ENCODE measurements around the gene NAP1L1. TPM values are rescaled to one million over a fixed set of nuclear protein-coding genes. Genes with fewer than 3 reads are reported as not detected.

NAP1L1 gene
- total RNA-seq, 2 experiments from 2014 or later: 348 to 904 TPM

DNA sequence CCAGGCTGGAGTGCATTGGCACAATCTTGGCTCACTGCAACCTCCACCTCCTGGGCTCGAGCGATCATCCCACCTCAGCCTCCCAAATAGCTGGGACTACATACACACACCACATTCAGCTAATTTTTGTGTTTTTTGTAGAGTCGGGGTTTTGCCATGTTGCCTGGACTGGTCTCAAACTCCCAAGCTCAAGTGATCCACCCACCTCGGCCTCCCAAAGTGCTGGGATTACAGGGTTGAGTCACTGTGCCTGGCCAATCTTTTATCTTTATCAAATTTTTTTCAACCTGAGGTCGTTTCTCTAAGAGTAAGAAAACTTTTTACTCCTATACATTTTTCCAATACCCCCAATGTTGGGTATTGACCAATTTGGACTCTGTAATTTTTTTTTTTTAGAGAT lies 40.0 kb upstream of the NAP1L1 start:
- intact Hi-C loops (cut with micrococcal nuclease; ENCODE audit: unreplicated experiment): no loop called here
- H3K27ac ChIP-seq (ENCODE audit: low read depth, low read length, poor library complexity, severe bottlenecking): no peak overlapping the region
- H3K9me3 ChIP-seq (ENCODE audit: low read length): no peaks in the 10 kb centered on the region
- H3K4me3 ChIP-seq (ENCODE audit: low read depth, low read length, poor library complexity, severe bottlenecking): no peak overlapping the region
- ChIA-PET POLR2A (no interaction called here), CTCF (ENCODE audit: unreplicated experiment) (no interaction called here)
- no peak overlapping the region for H3K4me2 ChIP-seq (ENCODE audit: low read length)
- H3K9me2 ChIP-seq (ENCODE audit: insufficient read depth, low read length): no peaks in the 10 kb centered on the region
- no peaks in the 10 kb centered on the region for H4K20me1 ChIP-seq (ENCODE audit: insufficient read depth, low read length)
- TF ChIP-seq, protein P1, sequence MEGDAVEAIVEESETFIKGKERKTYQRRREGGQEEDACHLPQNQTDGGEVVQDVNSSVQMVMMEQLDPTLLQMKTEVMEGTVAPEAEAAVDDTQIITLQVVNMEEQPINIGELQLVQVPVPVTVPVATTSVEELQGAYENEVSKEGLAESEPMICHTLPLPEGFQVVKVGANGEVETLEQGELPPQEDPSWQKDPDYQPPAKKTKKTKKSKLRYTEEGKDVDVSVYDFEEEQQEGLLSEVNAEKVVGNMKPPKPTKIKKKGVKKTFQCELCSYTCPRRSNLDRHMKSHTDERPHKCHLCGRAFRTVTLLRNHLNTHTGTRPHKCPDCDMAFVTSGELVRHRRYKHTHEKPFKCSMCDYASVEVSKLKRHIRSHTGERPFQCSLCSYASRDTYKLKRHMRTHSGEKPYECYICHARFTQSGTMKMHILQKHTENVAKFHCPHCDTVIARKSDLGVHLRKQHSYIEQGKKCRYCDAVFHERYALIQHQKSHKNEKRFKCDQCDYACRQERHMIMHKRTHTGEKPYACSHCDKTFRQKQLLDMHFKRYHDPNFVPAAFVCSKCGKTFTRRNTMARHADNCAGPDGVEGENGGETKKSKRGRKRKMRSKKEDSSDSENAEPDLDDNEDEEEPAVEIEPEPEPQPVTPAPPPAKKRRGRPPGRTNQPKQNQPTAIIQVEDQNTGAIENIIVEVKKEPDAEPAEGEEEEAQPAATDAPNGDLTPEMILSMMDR (conservative IDR thresholded peaks at IDR 0.05; ENCODE audit: low read length): no peak
- no peak for TF ChIP-seq EZH2phosphoT487 (IDR thresholded peaks at IDR 0.05; ENCODE audit: borderline replicate concordance, low read depth, low read length)
- H3K4me1 ChIP-seq (ENCODE audit: insufficient read depth, low read length, poor library complexity, severe bottlenecking): no peaks in the 10 kb centered on the region
- DNase-seq (ENCODE audit: low spot score): no peak
- H2AFZ ChIP-seq (ENCODE audit: low read length): no peak overlapping the region
- BruUV-seq (replicated peaks): no TSS peak
- H3K36me3 ChIP-seq (ENCODE audit: insufficient read depth, low read length): no peaks in the 10 kb centered on the region
- no peaks in the 10 kb centered on the region for H3K79me2 ChIP-seq (ENCODE audit: insufficient read depth, low read depth, low read length)

DNA sequence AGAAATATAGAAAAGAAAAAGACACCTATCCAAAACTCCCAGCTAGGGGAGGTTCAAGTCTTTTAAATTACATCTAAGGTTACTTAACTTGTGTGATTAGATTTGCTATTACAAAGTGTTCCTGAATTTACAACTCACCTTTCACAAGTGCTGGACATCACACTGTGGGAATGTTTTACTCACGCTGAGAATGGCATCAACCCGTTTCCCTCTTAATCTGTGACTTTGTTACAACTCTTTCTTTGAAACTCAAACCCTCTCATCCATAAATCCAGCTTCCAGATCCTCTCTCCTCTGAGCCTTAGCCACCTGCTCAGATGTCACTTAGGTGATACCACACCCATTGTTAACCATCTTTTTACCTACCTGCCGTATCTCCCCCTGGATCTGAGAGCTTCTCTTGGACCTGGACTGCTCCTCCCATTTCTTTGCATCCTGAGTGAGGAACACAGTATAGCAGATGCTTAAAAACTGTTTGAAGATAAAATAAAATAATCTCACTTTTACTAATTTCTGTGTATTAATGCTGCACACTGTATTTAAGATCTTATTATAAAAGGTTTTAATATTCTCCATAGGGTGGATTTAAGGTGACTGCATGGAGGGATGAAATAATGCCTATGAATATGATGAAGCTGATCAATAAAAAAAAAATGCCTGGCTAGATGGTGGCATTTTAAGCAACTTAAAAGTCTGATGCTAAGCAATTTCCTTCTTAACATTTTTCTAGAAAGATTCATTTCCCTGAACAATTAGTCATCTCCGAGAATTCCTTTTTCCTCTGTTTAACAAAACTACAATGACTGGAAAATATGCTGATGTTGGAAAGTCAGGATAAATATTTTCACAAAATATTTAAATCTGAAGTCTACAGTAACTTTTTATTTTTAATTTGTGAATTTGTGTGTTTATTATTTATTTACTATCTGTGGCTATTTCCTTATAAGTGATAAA lies 39.1 kb upstream of the NAP1L1 start:
- intact Hi-C loops (cut with micrococcal nuclease; ENCODE audit: unreplicated experiment): no loop called here
- no TSS peak for BruUV-seq (replicated peaks)
- Histone ChIP-seq H3K4me1 (ENCODE audit: insufficient read depth, low read length, poor library complexity, severe bottlenecking) (no peaks in the 10 kb centered on the region), H3K27ac (ENCODE audit: low read depth, low read length, poor library complexity, severe bottlenecking) (no peak overlapping the region), H3K36me3 (ENCODE audit: insufficient read depth, low read length) (no peaks in the 10 kb centered on the region), H2AFZ (ENCODE audit: low read length) (no peak overlapping the region), H3K79me2 (ENCODE audit: insufficient read depth, low read depth, low read length) (no peaks in the 10 kb centered on the region), H3K4me3 (ENCODE audit: low read depth, low read length, poor library complexity, severe bottlenecking) (no peak overlapping the region), H4K20me1 (ENCODE audit: insufficient read depth, low read length) (no peaks in the 10 kb centered on the region), H3K4me2 (ENCODE audit: low read length) (no peak overlapping the region), H3K9me3 (ENCODE audit: low read length) (no peaks in the 10 kb centered on the region), H3K9me2 (ENCODE audit: insufficient read depth, low read length) (no peaks in the 10 kb centered on the region)
- no peak for TF ChIP-seq EZH2phosphoT487 (IDR thresholded peaks at IDR 0.05; ENCODE audit: borderline replicate concordance, low read depth, low read length)
- TF ChIP-seq, protein P1 (conservative IDR thresholded peaks at IDR 0.05; ENCODE audit: low read length): no peak
- ChIA-PET POLR2A (interaction anchor here (0.6 kb wide), 2 partner anchors 75 to 1420 kb away, joined by 3 read pairs; no protein-coding TSS in a partner anchor), CTCF (ENCODE audit: unreplicated experiment) (no interaction called here)
- no peak for DNase-seq (ENCODE audit: low spot score)

DNA sequence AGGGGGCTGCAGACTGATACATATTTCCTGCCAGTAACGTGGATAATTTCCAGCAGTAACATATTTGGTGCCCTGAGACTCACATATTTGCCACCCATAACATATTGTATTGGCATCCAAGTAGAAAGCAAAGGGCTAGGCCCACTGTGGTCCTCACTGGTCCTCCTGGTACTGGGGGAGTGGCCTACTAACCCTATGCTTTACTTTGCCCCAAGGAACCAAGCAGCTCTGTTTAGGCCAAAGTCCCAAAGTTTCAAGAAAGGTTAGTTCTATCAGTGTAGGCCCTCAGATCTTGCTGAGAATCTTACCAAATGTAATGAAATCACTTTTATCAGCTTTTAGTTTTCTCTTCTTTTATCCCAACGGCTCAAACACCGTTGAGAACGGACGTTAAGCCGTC lies 35.4 kb upstream of the NAP1L1 start:
- no peak overlapping the region for H3K27ac ChIP-seq (ENCODE audit: low read depth, low read length, poor library complexity, severe bottlenecking)
- no peaks in the 10 kb centered on the region for H3K36me3 ChIP-seq (ENCODE audit: insufficient read depth, low read length)
- H3K79me2 ChIP-seq (ENCODE audit: insufficient read depth, low read depth, low read length): no peaks in the 10 kb centered on the region
- H2AFZ ChIP-seq (ENCODE audit: low read length): no peak overlapping the region
- no peak overlapping the region for H3K4me2 ChIP-seq (ENCODE audit: low read length)
- ChIA-PET POLR2A (interaction anchor here (0.7 kb wide), 1 partner anchor 290 kb away, joined by 3 read pairs; no protein-coding TSS in a partner anchor), CTCF (ENCODE audit: unreplicated experiment) (no interaction called here)
- H3K4me3 ChIP-seq (ENCODE audit: low read depth, low read length, poor library complexity, severe bottlenecking): no peak overlapping the region
- H4K20me1 ChIP-seq (ENCODE audit: insufficient read depth, low read length): no peaks in the 10 kb centered on the region
- H3K9me2 ChIP-seq (ENCODE audit: insufficient read depth, low read length): no peaks in the 10 kb centered on the region
- BruUV-seq (replicated peaks): no TSS peak
- TF ChIP-seq EZH2phosphoT487 (IDR thresholded peaks at IDR 0.05; ENCODE audit: borderline replicate concordance, low read depth, low read length): no peak
- TF ChIP-seq, protein P1 (conservative IDR thresholded peaks at IDR 0.05; ENCODE audit: low read length): no peak
- H3K9me3 ChIP-seq (ENCODE audit: low read length): no peaks in the 10 kb centered on the region
- intact Hi-C loops (cut with micrococcal nuclease; ENCODE audit: unreplicated experiment): no loop called here
- DNase-seq (ENCODE audit: low spot score): no peak
- H3K4me1 ChIP-seq (ENCODE audit: insufficient read depth, low read length, poor library complexity, severe bottlenecking): no peaks in the 10 kb centered on the region

Measured in OCI-LY7 (cell line).